Measurements from ENCODE around the gene ALAS1. TPM values are rescaled to one million over a fixed set of nuclear protein-coding genes. Genes with fewer than 3 reads are reported as not detected.
A peak's percentile ranks its signal among the peaks of the same experiment; 100 is the strongest.

Gene ALAS1
- polyA plus RNA-seq, 1 experiment: 61.7 TPM

DNA sequence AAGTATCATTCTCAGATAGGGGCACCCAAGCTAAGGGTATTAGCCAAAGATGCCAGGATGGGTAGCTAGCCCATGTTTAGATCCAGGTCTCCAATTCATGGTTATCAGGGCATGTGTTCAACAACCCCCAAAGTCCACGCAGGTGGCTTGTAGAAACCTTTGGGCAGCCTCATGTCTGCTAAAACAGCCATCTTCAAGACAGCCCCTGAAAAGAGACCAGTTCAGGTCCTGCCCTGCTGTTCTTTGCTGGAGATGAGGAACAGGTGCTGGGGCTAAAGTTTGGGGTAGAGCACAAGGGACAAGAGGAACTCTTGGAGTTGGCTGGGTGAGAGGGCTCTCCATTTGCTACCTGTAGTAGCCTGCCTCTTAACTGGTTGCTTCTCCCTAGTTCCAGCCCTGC, 52.2 kb downstream of the ALAS1 start:
- TF ChIP-seq, protein P1, sequence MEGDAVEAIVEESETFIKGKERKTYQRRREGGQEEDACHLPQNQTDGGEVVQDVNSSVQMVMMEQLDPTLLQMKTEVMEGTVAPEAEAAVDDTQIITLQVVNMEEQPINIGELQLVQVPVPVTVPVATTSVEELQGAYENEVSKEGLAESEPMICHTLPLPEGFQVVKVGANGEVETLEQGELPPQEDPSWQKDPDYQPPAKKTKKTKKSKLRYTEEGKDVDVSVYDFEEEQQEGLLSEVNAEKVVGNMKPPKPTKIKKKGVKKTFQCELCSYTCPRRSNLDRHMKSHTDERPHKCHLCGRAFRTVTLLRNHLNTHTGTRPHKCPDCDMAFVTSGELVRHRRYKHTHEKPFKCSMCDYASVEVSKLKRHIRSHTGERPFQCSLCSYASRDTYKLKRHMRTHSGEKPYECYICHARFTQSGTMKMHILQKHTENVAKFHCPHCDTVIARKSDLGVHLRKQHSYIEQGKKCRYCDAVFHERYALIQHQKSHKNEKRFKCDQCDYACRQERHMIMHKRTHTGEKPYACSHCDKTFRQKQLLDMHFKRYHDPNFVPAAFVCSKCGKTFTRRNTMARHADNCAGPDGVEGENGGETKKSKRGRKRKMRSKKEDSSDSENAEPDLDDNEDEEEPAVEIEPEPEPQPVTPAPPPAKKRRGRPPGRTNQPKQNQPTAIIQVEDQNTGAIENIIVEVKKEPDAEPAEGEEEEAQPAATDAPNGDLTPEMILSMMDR (IDR thresholded peaks at IDR 0.05; ENCODE audit: low read depth, low read length): no peak
- no peak overlapping the region for H3K4me3 ChIP-seq (ENCODE audit: low read depth, low read length)
- no peaks in the 10 kb centered on the region for H3K9me3 ChIP-seq (ENCODE audit: control insufficient read depth, insufficient read depth, low read length)
- H3K27ac ChIP-seq (ENCODE audit: low read depth, low read length): no peak overlapping the region
- no peaks in the 10 kb centered on the region for H3K27me3 ChIP-seq (ENCODE audit: control insufficient read depth, insufficient read depth, low read length)
- CTCF ChIA-PET: interaction anchor here (1.1 kb wide), 1 partner anchor 30 kb away, joined by 3 read pairs; no protein-coding TSS in a partner anchor
- POLR2A ChIA-PET: interaction anchor here (0.9 to 1.8 kb wide), 2 partner anchors 11 to 13 kb away, joined by 3 to 6 read pairs; partner anchors contain the start of gene TWF2
- DNase-seq (ENCODE audit: low read depth, low spot score): no peak

DNA sequence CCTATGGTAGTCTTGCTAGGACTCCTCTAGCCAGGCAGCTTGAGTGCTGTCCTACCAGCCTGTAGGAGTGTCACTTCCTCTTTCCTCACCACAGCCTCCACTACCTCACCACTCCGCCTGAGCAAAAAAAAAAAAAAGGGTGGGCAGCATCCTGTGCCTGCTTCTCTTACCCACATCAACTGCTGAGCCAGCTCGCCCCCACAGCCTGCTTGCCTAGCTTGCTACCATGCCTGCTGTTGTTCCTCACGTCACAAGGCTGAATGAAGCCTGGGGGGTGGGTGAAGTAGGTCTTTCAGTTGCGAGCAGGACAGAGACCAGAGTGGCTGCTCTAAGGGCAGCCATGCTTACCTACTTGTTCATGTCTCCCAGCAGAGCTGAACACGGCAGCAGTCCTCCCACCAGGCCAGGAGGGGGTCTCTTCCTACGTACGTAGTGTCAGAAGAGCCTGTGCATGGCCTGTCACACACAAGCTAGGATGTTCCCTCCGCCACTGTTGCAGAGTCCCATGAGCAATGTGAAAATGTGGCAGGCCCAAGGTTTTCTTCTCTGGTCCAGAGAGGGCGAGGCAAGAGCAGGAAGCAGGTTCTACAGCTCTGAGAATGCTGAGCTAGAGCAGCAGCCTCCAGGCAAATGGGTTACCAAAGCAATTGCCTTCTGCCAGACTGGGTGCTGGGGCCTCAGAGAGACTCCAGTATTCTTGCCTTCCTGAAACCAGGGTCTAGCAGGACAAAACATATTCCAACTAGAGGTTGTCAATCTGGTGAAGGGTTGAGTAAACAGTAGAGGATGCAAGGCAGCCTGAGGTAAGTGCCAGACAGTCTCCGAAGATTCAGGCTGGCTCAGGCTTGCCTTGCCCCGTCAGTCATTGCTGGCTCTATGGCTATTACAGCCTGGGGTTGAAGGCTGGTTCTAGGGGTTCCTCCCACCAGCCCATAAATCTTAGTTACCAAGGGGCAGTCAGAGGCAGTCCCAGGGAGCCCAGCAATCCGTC, 55.6 kb downstream of the ALAS1 start:
- no peaks in the 10 kb centered on the region for H3K27me3 ChIP-seq (ENCODE audit: control insufficient read depth, insufficient read depth, low read length)
- DNase-seq (ENCODE audit: low read depth, low spot score): no peak
- H3K4me3 ChIP-seq (ENCODE audit: low read depth, low read length): no peak overlapping the region
- peak overlapping the region; percentile 21 for H3K27ac ChIP-seq (ENCODE audit: low read depth, low read length)
- CTCF ChIA-PET: interaction anchor here (1.4 kb wide), 1 partner anchor 85 kb away, joined by 3 read pairs; no protein-coding TSS in a partner anchor
- TF ChIP-seq, protein P1 (IDR thresholded peaks at IDR 0.05; ENCODE audit: low read depth, low read length): no peak
- H3K9me3 ChIP-seq (ENCODE audit: control insufficient read depth, insufficient read depth, low read length): no peaks in the 10 kb centered on the region
- POLR2A ChIA-PET: no interaction called here

DNA sequence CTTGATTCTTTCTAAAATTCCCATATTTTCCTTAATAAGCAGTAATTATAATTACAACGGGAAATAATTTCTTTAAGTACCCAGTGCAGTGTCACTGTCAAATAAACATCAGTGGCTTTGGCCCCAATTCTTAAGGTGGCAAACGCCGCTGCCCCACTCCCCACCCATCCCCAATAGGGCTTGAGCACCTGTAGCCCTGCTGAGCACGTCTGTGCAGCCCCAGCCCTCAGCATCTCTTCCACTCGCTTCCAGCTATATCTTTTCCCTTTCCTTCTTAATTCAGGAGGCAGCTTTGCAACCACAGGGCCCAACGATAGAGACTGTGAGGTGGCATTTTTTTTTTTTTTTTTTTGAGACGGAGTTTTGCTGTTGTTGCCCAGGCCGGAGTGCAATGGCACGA, 56.6 kb downstream of the ALAS1 start:
- CTCF ChIA-PET: interaction anchor here (0.7 kb wide), 1 partner anchor 9 kb away, joined by 3 read pairs; no protein-coding TSS in a partner anchor
- Histone ChIP-seq H3K27ac (ENCODE audit: low read depth, low read length) (no peak overlapping the region), H3K4me3 (ENCODE audit: low read depth, low read length) (no peak overlapping the region), H3K9me3 (ENCODE audit: control insufficient read depth, insufficient read depth, low read length) (no peaks in the 10 kb centered on the region), H3K27me3 (ENCODE audit: control insufficient read depth, insufficient read depth, low read length) (no peaks in the 10 kb centered on the region)
- TF ChIP-seq, protein P1 (IDR thresholded peaks at IDR 0.05; ENCODE audit: low read depth, low read length): no peak
- no peak for DNase-seq (ENCODE audit: low read depth, low spot score)
- POLR2A ChIA-PET: interaction anchor here (1.8 kb wide), 1 partner anchor 9 kb away, joined by 14 read pairs; the partner anchor contains the start of gene PPM1M

DNA sequence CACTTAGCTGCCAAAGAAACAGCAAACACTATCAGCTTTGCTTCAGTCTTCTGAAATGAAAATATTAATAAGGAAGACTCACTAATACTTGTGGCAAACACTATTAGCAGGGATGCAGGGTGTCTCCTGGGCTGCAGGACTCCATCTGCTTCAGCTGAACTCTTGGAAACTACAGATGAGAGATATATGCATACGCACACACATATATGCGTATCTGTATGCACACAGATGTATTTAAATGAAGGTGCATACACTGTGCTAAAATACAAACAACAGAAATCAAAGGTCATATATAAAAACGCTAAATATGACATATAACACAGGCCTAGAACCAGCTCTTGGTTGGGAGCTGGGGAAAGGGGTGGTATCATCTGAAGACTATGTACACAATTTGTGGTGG, 58.2 kb downstream of the ALAS1 start:
- POLR2A ChIA-PET: interaction anchor here (0.6 to 1.8 kb wide), 2 partner anchors 10 to 21 kb away, joined by 6 to 14 read pairs; partner anchors contain the start of gene PPM1M
- H3K27ac ChIP-seq (ENCODE audit: low read depth, low read length): no peak overlapping the region
- no peak overlapping the region for H3K4me3 ChIP-seq (ENCODE audit: low read depth, low read length)
- no peak for DNase-seq (ENCODE audit: low read depth, low spot score)
- H3K9me3 ChIP-seq (ENCODE audit: control insufficient read depth, insufficient read depth, low read length): no peaks in the 10 kb centered on the region
- TF ChIP-seq, protein P1 (IDR thresholded peaks at IDR 0.05; ENCODE audit: low read depth, low read length): no peak
- H3K27me3 ChIP-seq (ENCODE audit: control insufficient read depth, insufficient read depth, low read length): no peaks in the 10 kb centered on the region
- CTCF ChIA-PET: no interaction called here

DNA sequence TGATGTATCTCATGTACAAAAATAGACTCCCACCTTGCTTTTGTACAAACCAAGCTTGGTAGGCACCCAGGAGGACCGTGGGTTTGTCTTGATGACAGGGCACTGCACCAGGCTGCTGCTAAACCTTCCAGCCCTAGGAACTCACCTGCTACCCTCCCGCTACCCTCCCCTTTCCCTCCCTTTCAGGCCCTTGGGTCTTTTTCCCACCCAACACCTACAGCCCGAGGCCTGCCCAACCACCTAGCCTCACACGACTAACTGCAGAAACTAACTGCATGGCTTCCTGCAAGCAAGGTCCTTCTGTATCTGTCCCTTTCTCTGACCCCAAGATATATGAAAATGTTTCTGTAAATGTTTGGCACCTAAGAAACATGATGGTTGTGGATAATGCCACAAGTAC, 58.7 kb downstream of the ALAS1 start:
- Histone ChIP-seq H3K27me3 (ENCODE audit: control insufficient read depth, insufficient read depth, low read length) (no peaks in the 10 kb centered on the region), H3K9me3 (ENCODE audit: control insufficient read depth, insufficient read depth, low read length) (no peaks in the 10 kb centered on the region), H3K4me3 (ENCODE audit: low read depth, low read length) (no peak overlapping the region), H3K27ac (ENCODE audit: low read depth, low read length) (no peak overlapping the region)
- ChIA-PET POLR2A (interaction anchor here (0.6 kb wide), 1 partner anchor 20 kb away, joined by 6 read pairs; no protein-coding TSS in a partner anchor), CTCF (no interaction called here)
- TF ChIP-seq, protein P1 (IDR thresholded peaks at IDR 0.05; ENCODE audit: low read depth, low read length): no peak
- no peak for DNase-seq (ENCODE audit: low read depth, low spot score)
